Neural cell (in vitro differentiated cells): ENCODE results near the gene KCTD3.

Experiments
- POLR2AphosphoS5 ChIP-seq: IDR thresholded peaks from 2 replicates; pipeline ENCODE4 v1.6.1; 2012
- REST ChIP-seq: IDR thresholded peaks from 2 replicates; pipeline ENCODE4 v1.6.1; 2012; ENCODE audit warnings: borderline replicate concordance
- TAF1 ChIP-seq: IDR thresholded peaks from 2 replicates; pipeline ENCODE4 v1.6.1; 2012; ENCODE audit warnings: low read depth

- TF ChIP-seq TAF1, result no peak
- TF ChIP-seq REST, result no peak
- no peak for TF ChIP-seq POLR2AphosphoS5
Observed at GRCh38 chr1:215665215-215665614, 98.1 kb downstream of the KCTD3 start.
